Gastroesophageal sphincter (tissue), 3 donors: ENCODE results near the gene NCOR2.

ENCODE experiments used
- EP300 ChIP-seq: sonication (generic); formaldehyde crosslinking; IDR thresholded peaks from one replicate; pipeline ENCODE4 v1.6.1; 2017; ENCODE audit warnings: antibody characterized with exemption, mild to moderate bottlenecking
- POLR2A ChIP-seq, 2 donors: fragments of 450-650 bp; IDR thresholded peaks; one replicate each; pipeline ENCODE4 v1.6.1; 2017; ENCODE audit warnings: antibody characterized with exemption in 2 of 2, mild to moderate bottlenecking in 2 of 2, moderate library complexity in 1 of 2
- TF ChIP-seq, protein P1 (sequence below), 4 experiments: fragments of 200-600 bp in 2 of 4; fragments of 450-650 bp in 2 of 4; sonication (generic) in 1 of 4; IDR thresholded peaks; one replicate each; pipeline ENCODE4 v1.5.1; 2017 to 2019; ENCODE audit warnings: antibody characterized with exemption in 4 of 4, mild to moderate bottlenecking in 2 of 4, moderate library complexity in 2 of 4

DNA sequence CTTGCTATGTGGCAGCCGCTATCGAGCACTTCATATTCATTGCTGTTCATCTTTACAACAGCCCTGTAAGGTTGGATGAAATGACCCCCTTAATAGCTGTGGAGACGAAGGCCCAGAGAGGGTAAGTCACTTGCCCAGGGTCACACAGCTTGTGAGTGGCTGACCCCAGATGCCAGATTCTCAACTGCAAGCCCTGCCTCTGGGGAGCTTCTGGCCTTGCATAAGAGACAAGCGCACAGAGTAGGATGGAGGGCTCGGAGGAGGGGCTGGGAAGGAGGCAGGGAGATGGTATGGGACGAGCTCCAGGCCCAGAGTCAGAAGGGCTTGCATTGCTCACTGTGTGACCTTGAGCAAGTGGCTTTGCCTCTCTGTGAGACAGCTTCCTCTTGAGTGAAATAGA lies 27.4 kb upstream of the NCOR2 start:
- TF ChIP-seq, protein P1, sequence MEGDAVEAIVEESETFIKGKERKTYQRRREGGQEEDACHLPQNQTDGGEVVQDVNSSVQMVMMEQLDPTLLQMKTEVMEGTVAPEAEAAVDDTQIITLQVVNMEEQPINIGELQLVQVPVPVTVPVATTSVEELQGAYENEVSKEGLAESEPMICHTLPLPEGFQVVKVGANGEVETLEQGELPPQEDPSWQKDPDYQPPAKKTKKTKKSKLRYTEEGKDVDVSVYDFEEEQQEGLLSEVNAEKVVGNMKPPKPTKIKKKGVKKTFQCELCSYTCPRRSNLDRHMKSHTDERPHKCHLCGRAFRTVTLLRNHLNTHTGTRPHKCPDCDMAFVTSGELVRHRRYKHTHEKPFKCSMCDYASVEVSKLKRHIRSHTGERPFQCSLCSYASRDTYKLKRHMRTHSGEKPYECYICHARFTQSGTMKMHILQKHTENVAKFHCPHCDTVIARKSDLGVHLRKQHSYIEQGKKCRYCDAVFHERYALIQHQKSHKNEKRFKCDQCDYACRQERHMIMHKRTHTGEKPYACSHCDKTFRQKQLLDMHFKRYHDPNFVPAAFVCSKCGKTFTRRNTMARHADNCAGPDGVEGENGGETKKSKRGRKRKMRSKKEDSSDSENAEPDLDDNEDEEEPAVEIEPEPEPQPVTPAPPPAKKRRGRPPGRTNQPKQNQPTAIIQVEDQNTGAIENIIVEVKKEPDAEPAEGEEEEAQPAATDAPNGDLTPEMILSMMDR (IDR thresholded peaks at IDR 0.05), result no peak
- TF ChIP-seq EP300 (no peak), POLR2A (IDR thresholded peaks at IDR 0.05) (no peak)
